IMR-90 (cell line): ENCODE data around the gene RTN1. TPM values are rescaled to one million over a fixed set of nuclear protein-coding genes. Genes with fewer than 3 reads are reported as not detected.

Experiments used
- ATAC-seq: fragments of 200-7000 bp; cut with Tn5 transposase; 2 replicates; pipeline ENCODE4 v1.9.1; 2020; ENCODE audit warnings: low read depth, mild to moderate bottlenecking, moderate library complexity
- BruUV-seq: library from RNA; stranded (reverse); fragments of 400-500 nt; replicated peaks from 2 replicates; lab custom pipeline; 2021; lab: Mats Ljungman, UMichigan
- CTCF ChIA-PET: fragments of 300-600 bp; formaldehyde crosslinking; extraction: SDS; loops from one replicate; lab custom pipeline; 2021; ENCODE audit warnings: antibody characterized with exemption; lab: Yijun Ruan, JAX
- POLR2A ChIA-PET: fragments of 300-600 bp; sonication (Branson Sonifier 250); formaldehyde crosslinking; loops from one replicate; lab custom pipeline; 2022; ENCODE audit warnings: antibody characterized with exemption; ENCODE audit not compliant: unreplicated experiment; lab: Charles Lee
- DNase-seq: peaks from one replicate; pipeline ENCODE4 v3.0.0; 2013
- H2AFZ ChIP-seq: replicated peaks from 2 replicates; pipeline ENCODE3; 2013; ENCODE audit warnings: low read length, mild to moderate bottlenecking; ENCODE audit not compliant: poor library complexity
- H2AK5ac ChIP-seq: 2 replicates; pipeline ENCODE4 v1.6.1; 2013; ENCODE audit warnings: low read depth, low read length, inconsistent platforms
- H2AK9ac ChIP-seq: replicated peaks from 2 replicates; pipeline ENCODE3; 2013; ENCODE audit warnings: mild to moderate bottlenecking, low read depth, low read length, moderate library complexity; ENCODE audit not compliant: poor library complexity
- H2BK120ac ChIP-seq: 2 replicates; pipeline ENCODE4 v1.6.1; 2013; ENCODE audit warnings: low read depth, low read length, inconsistent platforms
- H2BK15ac ChIP-seq: 3 replicates; pipeline ENCODE4 v1.6.1; 2013; ENCODE audit warnings: low read depth, low read length, inconsistent platforms
- H2BK20ac ChIP-seq: 2 replicates; pipeline ENCODE4 v1.6.1; 2013; ENCODE audit warnings: low read depth, mild to moderate bottlenecking, inconsistent platforms, low read length, moderate library complexity
- H2BK5ac ChIP-seq: 2 replicates; pipeline ENCODE4 v1.6.1; 2013; ENCODE audit warnings: mild to moderate bottlenecking, low read depth, low read length, inconsistent platforms; ENCODE audit not compliant: poor library complexity, severe bottlenecking
- H3K14ac ChIP-seq: replicated peaks from 2 replicates; pipeline ENCODE4 v1.6.1; 2013; ENCODE audit warnings: low read depth, low read length, inconsistent platforms
- H3K18ac ChIP-seq: 2 replicates; pipeline ENCODE4 v1.6.1; 2013; ENCODE audit warnings: low read depth, low read length, control low read depth
- H3K23ac ChIP-seq: 2 replicates; pipeline ENCODE4 v1.6.1; 2013; ENCODE audit warnings: low read depth, low read length, inconsistent platforms
- H3K27ac ChIP-seq: 2 replicates; pipeline ENCODE4 v1.5.1; 2013; ENCODE audit warnings: mild to moderate bottlenecking, control low read depth, low read length; ENCODE audit not compliant: insufficient read depth
- H3K27me3 ChIP-seq: 2 replicates; pipeline ENCODE4 v1.6.1; 2013; ENCODE audit warnings: low read length; ENCODE audit not compliant: control insufficient read depth, insufficient read depth
- H3K36me3 ChIP-seq: 2 replicates; pipeline ENCODE4 v1.6.1; 2013; ENCODE audit warnings: low read length, mixed read lengths; ENCODE audit not compliant: control insufficient read depth, insufficient read depth
- H3K4ac ChIP-seq: 2 replicates; pipeline ENCODE4 v1.6.1; 2013; ENCODE audit warnings: low read depth, low read length, inconsistent platforms
- H3K4me1 ChIP-seq: 2 replicates; pipeline ENCODE4 v1.6.1; 2013; ENCODE audit warnings: low read length, mixed read lengths; ENCODE audit not compliant: control insufficient read depth, insufficient read depth
- H3K4me2 ChIP-seq: 2 replicates; pipeline ENCODE4 v1.6.1; 2013; ENCODE audit warnings: low read depth, mild to moderate bottlenecking, control low read depth, low read length, moderate library complexity
- H3K4me3 ChIP-seq: 2 replicates; pipeline ENCODE4 v1.5.1; 2013; ENCODE audit warnings: low read depth, mild to moderate bottlenecking, control low read depth, low read length, moderate library complexity; ENCODE audit not compliant: insufficient read depth
- H3K56ac ChIP-seq: 2 replicates; pipeline ENCODE4 v1.6.1; 2013; ENCODE audit warnings: low read length, inconsistent platforms; ENCODE audit not compliant: insufficient read depth; ENCODE audit errors: extremely low read depth
- H3K79me1 ChIP-seq, 2 experiments: 2 replicates each; pipeline ENCODE4 v1.6.1; 2013; ENCODE audit warnings: low read length in 2 of 2, inconsistent platforms in 1 of 2, low read depth in 1 of 2
- H3K9ac ChIP-seq: 2 replicates; pipeline ENCODE4 v1.6.1; 2013; ENCODE audit warnings: low read depth, low read length, control low read depth
- H3K9me1 ChIP-seq: 2 replicates; pipeline ENCODE4 v1.6.1; 2013; ENCODE audit warnings: low read length, inconsistent platforms; ENCODE audit not compliant: insufficient read depth
- H3K9me3 ChIP-seq: 2 replicates; pipeline ENCODE4 v1.6.1; 2013; ENCODE audit warnings: low read length; ENCODE audit not compliant: control insufficient read depth, insufficient read depth
- H4K20me1 ChIP-seq: 2 replicates; pipeline ENCODE4 v1.6.1; 2013; ENCODE audit warnings: low read length, inconsistent platforms; ENCODE audit not compliant: insufficient read depth
- H4K5ac ChIP-seq: 2 replicates; pipeline ENCODE4 v1.6.1; 2013; ENCODE audit warnings: mild to moderate bottlenecking, low read depth, low read length, control low read depth
- H4K8ac ChIP-seq, 2 experiments: 2 replicates each; pipeline ENCODE4 v1.6.1; 2013; ENCODE audit warnings: low read depth in 2 of 2, low read length in 2 of 2, control low read depth in 1 of 2, inconsistent platforms in 1 of 2
- H4K91ac ChIP-seq: 2 replicates; pipeline ENCODE4 v1.6.1; 2013; ENCODE audit warnings: low read depth, low read length, inconsistent platforms; ENCODE audit not compliant: insufficient read depth
- BHLHE40 ChIP-seq: fragments of 150-350 bp; IDR thresholded peaks from 2 replicates; pipeline ENCODE4 v1.6.1; 2016; ENCODE audit warnings: mild to moderate bottlenecking, low read depth, low read length
- CHD1 ChIP-seq: IDR thresholded peaks from 2 replicates; pipeline ENCODE4 v1.6.1; 2012; ENCODE audit warnings: low read depth, low read length, improper control_type of control experiment
- FOS ChIP-seq: fragments of 150-350 bp; IDR thresholded peaks from 2 replicates; pipeline ENCODE4 v1.6.1; 2016; ENCODE audit warnings: low read depth, low read length
- MAZ ChIP-seq: IDR thresholded peaks from 2 replicates; pipeline ENCODE4 v1.6.1; 2012; ENCODE audit warnings: low read depth, mild to moderate bottlenecking, low read length, improper control_type of control experiment, moderate library complexity, borderline replicate concordance
- MXI1 ChIP-seq: IDR thresholded peaks from 2 replicates; pipeline ENCODE4 v1.6.1; 2012; ENCODE audit warnings: low read depth, mild to moderate bottlenecking, low read length, moderate library complexity, borderline replicate concordance
- POLR2A ChIP-seq: IDR thresholded peaks from 2 replicates; pipeline ENCODE4 v1.6.1; 2012; ENCODE audit warnings: mild to moderate bottlenecking, low read depth, low read length
- RAD21 ChIP-seq: IDR thresholded peaks from 2 replicates; pipeline ENCODE4 v1.6.1; 2012; ENCODE audit warnings: low read length, improper control_type of control experiment
- RCOR1 ChIP-seq: IDR thresholded peaks from 2 replicates; pipeline ENCODE4 v1.6.1; 2012; ENCODE audit warnings: mild to moderate bottlenecking, low read length, improper control_type of control experiment; ENCODE audit not compliant: insufficient replicate concordance
- USF2 ChIP-seq: fragments of 150-350 bp; IDR thresholded peaks from 2 replicates; pipeline ENCODE4 v1.6.1; 2017; ENCODE audit warnings: mild to moderate bottlenecking, antibody characterized with exemption, low read length, low read depth
- WGBS, 2 experiments: methylation state at CpG; one replicate each; pipeline versions ENCODE4 v1.1.5 to v1.1.7; 2013; ENCODE audit warnings: missing lambda C conversion rate in 2 of 2; ENCODE audit not compliant: insufficient read length in 1 of 2; ENCODE audit errors: extremely low coverage in 2 of 2; 5-methylcytosine and 5-hydroxymethylcytosine counted together
- dilution Hi-C: fragments of 300-500 bp; cut with HindIII; formaldehyde crosslinking; loops from one replicate; pipeline ENCODE4 v1.14.3; 2018; ENCODE audit warnings: low sequenced_read_pairs; ENCODE audit not compliant: unreplicated experiment
- in situ Hi-C: fragments of 300-500 bp; cut with MboI; formaldehyde crosslinking; loops from 3 replicates; pipeline ENCODE4 v1.14.3; 2019; ENCODE audit warnings: low sequenced_read_pairs, inconsistent platforms, mixed read lengths
- intact Hi-C: fragments of 100-400 bp; cut with micrococcal nuclease; formaldehyde crosslinking; loops from 2 replicates; pipeline ENCODE4 v1.10.0; 2022
- polyA plus RNA-seq, 3 experiments: library from polyadenylated mRNA; depleted of rRNA; stranded (reverse); fragments of >200 nt; gene quantifications; 2 replicates each; pipeline ENCODE4 v1.2.3, GENCODE V29; 2012; ENCODE audit warnings: low replicate concordance in 1 of 3
- total RNA-seq: library from RNA; depleted of rRNA; stranded (reverse); fragments of >200 nt; gene quantifications from 2 replicates; pipeline ENCODE4 v1.2.3, GENCODE V29; 2012
- TF ChIP-seq, protein P1 (sequence below): conservative IDR thresholded peaks from 2 replicates; pipeline ENCODE4 v1.5.1; 2012; ENCODE audit warnings: mild to moderate bottlenecking, low read depth, low read length, improper control_type of control experiment

The RTN1 gene
- total and polyA plus RNA-seq, 2 of the 4 experiments (the other 2 are of a cell fraction) = 0.18 to 0.46 TPM

- WGBS, 2 experiments = no CpG with 5 or more reads among the region's 1 CpG
- no peak overlapping the region for H3K4ac ChIP-seq
- H4K8ac ChIP-seq = no peak overlapping the region
- dilution Hi-C loops = no loop called here
- no peak overlapping the region for H3K27ac ChIP-seq
- intact Hi-C loops = no loop called here
- no peak overlapping the region for H3K14ac ChIP-seq
- no peak overlapping the region for H2BK120ac ChIP-seq
- H4K20me1 ChIP-seq = no peaks in the 10 kb centered on the region
- H2BK15ac ChIP-seq = no peak overlapping the region
- H3K56ac ChIP-seq = no peak overlapping the region
- no peak overlapping the region for H2BK20ac ChIP-seq
- no peak overlapping the region for H3K4me3 ChIP-seq
- in situ Hi-C loops = no loop called here
- no peaks in the 10 kb centered on the region for H3K9me3 ChIP-seq
- no peak overlapping the region for H3K4me2 ChIP-seq
- ChIA-PET POLR2A (no interaction called here), CTCF (interaction anchor here (0.7 kb wide), 1 partner anchor 15 kb away, joined by 3 read pairs; no protein-coding TSS in a partner anchor)
- DNase-seq = no peak
- no peak overlapping the region for H2AFZ ChIP-seq
- TF ChIP-seq RCOR1 = no peak
- no peak for TF ChIP-seq FOS
- TF ChIP-seq POLR2A = no peak
- no peak for TF ChIP-seq BHLHE40
- TF ChIP-seq MAZ = no peak
- no peak for TF ChIP-seq USF2
- no peak for TF ChIP-seq RAD21
- TF ChIP-seq, protein P1, sequence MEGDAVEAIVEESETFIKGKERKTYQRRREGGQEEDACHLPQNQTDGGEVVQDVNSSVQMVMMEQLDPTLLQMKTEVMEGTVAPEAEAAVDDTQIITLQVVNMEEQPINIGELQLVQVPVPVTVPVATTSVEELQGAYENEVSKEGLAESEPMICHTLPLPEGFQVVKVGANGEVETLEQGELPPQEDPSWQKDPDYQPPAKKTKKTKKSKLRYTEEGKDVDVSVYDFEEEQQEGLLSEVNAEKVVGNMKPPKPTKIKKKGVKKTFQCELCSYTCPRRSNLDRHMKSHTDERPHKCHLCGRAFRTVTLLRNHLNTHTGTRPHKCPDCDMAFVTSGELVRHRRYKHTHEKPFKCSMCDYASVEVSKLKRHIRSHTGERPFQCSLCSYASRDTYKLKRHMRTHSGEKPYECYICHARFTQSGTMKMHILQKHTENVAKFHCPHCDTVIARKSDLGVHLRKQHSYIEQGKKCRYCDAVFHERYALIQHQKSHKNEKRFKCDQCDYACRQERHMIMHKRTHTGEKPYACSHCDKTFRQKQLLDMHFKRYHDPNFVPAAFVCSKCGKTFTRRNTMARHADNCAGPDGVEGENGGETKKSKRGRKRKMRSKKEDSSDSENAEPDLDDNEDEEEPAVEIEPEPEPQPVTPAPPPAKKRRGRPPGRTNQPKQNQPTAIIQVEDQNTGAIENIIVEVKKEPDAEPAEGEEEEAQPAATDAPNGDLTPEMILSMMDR = no peak
- no peak for TF ChIP-seq CHD1
- no peak for TF ChIP-seq MXI1
- no peaks in the 10 kb centered on the region for H3K36me3 ChIP-seq
- H2BK5ac ChIP-seq = no peak overlapping the region
- no peaks in the 10 kb centered on the region for H3K79me1 ChIP-seq
- H3K4me1 ChIP-seq = no peaks in the 10 kb centered on the region
- no peak overlapping the region for H3K23ac ChIP-seq
- H2AK5ac ChIP-seq = no peak overlapping the region
- no peak overlapping the region for H3K9ac ChIP-seq
- ATAC-seq = no peak
- no TSS peak for BruUV-seq
- no peak overlapping the region for H3K18ac ChIP-seq
- no peak overlapping the region for H4K5ac ChIP-seq
- no peaks in the 10 kb centered on the region for H3K9me1 ChIP-seq
- no peak overlapping the region for H4K91ac ChIP-seq
- no peaks in the 10 kb centered on the region for H3K27me3 ChIP-seq
- no peak overlapping the region for H2AK9ac ChIP-seq
These were observed 21.0 kb downstream of the RTN1 start for GRCh38 chr14:59849411-59850130.
